Right kidney (tissue), 1 donor: ENCODE results near the gene ENTHD1.
"Not testable (repeated sequence)": the region's sequence is repeated elsewhere in the genome, so short reads cannot be mapped to it uniquely, and the experiment has no call there.

Experiments
- DNase-seq: peaks from one replicate; pipeline ENCODE4 v3.0.0-alpha.2; 2016

ENTHD1 gene

DNA sequence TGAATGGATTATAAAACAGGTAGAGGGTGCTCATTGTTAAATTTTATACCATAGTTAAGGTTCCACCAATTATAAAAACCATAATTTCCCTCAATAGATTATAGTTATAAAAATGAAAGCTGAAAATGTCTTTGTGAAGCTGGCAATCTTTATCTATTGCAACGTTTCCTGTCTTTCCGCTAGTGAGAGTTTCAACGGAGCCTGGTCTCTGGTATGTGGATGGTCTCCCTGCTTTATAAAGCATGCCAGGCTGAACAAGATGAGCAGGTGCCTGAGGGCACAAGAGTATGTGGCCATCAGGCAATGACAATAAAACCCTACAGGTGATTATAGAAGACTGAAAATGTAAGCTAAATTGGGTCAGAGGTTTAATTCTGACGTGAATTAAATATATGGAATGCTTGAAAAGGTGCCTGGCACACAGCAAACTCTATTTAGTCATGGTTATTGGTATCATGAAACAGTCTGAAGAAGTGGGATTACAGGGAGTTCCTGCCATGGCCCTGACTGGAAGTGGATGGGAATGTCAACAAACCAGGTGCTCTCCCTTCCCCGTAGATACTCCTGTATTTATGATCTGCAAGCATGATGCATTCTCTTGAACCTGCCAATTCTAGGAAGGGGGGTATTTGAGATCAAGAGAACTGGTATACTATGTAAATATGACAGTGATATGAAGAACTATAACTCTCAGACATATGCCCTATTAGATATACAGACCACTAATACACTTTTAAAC is 115.7 kb downstream of the ENTHD1 start:
- DNase-seq = no peak

DNA sequence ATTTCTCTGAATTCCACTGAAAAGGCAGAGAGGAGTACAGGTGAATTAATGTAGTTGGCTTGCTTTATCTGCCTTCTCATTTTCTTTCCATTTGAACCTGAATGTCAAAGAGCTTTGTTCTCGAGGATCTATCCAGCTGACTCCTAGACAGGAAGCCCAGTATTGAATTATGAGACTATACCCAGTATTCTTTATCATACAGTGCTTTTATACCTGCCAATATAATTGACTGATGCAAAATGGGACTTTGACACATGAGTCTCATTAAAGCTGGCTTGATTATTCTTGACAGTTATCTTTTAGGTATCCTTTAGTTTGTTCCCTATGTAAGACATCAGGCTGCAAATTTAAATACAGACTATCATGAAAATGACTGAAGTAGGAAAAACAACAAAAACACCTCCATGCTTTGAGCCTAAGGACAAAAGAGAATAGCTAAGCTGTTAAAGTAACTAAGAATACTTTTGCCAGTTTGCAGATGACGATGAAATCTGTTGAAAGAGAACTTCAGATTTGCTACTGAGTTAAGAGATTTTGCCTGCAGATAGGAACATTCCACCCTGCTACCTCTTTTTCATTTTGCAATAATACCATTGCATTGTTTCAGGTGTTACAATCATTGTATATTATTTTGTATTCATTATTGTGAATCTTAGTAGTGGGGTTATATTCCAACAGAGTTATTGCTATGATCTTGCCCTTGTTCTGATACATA is 117.1 kb downstream of the ENTHD1 start:
- DNase-seq = no peak

DNA sequence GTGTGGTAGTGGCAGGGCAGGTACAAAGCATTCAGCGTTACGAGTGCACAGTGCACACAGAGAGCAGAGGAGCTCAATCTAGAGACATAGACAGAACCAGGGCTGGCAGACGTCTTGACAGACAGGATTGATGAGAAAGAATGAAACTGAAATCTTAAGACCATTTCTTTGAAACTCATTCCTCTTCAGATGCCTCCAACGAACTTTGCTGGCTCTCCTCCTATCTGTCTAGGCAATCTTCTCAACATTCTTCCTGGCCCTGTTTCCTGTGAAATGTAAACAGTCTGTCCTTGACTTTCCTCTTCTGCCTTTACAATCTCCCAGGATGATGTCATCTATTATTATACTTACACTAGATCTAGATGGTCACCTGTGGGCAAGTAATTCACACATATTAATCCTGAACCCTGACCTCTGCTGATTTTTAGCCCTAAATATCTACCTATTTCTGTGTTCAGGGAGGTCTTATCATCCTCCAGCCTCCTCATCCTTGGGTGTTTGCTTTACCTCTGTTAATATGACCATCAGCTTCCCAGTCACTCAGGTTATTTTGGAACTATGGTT is 119.5 kb downstream of the ENTHD1 start:
- no peak for DNase-seq

DNA sequence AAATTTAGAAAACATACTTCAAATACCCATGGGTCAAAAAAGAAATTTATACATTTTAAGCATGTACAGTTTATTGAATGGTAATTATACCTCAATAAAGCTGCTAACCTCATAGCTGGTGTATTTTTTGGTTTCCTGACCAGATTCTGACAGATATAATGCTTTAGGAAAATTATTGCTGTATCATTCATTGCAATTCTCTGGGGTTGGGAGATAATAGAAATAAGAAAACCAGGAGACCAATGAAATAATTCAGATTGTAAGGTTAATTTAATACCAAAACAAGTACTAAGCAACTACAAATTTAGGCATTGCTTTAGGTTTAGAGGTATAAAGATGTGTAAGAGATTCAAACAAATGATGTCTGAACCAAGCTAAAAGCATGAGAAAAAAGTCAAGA is 120.1 kb downstream of the ENTHD1 start:
- DNase-seq = no peak

DNA sequence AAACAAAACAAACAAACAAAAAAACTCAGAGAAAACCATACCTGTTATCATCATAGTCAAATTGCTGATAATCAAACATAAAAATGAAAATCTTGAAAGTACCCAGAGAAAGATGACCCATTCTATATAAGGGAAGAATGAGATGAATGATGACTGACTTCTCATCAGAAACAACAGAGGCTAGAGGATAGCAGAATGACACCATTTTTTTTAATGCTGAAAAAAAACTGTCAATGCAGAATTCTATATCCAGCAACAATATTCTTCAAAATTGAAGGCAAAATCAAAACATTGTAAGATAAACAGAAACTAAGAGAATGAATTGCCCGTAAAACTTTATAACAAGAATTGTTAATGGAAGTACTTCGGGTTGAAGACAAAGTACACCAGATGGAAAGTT is 122.1 kb downstream of the ENTHD1 start:
- no peak for DNase-seq

DNA sequence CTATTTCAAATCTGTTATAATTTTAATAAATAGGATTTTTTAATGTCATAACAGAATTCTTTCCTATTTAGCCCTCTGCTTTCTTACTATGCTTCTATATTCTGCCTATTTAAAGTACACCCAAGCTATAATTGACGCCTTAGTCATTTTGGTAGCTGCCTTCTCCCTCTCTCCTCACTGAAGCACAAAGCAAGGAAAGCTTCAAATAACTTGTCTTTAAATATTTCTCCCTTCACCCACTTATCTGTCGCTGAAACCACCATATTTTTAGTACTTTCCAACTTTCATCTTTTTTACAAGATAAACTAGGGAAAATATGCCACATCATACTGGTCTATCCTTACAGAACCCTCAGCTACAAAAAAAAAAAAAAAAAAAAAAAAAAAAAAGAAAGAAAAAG is 127.9 kb downstream of the ENTHD1 start:
- no peak for DNase-seq

DNA sequence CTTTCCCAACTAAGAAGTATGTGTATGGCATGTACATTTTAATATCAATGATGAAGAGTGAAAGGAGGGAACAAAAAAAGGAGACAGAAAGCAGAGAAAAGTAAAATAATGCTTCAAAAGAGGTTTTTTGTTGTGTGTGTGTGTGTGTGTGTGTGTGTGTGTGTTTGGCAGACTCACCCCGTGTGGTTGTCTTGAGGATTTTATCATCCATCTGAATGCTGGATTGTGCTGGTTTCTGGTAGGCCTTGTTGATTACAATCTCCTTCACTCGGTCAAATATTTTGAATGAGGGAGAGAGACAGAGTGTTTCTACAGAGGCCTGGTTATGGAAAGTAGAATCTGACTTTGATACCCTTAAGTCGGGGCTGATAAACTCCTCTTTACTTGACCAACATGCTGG is 128.5 kb downstream of the ENTHD1 start:
- no peak for DNase-seq

DNA sequence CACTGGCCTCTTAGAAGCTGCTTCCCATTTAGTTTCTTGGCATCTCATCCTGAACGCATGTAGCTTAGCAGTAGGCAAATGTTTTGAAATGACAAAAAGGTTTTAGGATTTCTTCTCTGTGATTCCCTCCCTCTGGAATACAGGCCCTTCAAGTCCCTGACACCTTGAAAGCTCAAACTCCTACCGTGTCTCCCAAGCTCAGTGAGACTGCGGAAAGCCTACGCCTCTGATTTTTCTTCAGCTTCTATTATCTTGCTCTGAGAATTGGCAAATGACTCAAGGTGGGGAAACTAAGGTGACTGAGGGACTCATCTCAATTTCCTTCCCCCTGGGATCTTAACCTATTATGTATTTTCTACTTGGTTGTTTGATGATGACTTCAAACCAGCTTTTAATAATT is 130.3 kb downstream of the ENTHD1 start:
- no peak for DNase-seq

DNA sequence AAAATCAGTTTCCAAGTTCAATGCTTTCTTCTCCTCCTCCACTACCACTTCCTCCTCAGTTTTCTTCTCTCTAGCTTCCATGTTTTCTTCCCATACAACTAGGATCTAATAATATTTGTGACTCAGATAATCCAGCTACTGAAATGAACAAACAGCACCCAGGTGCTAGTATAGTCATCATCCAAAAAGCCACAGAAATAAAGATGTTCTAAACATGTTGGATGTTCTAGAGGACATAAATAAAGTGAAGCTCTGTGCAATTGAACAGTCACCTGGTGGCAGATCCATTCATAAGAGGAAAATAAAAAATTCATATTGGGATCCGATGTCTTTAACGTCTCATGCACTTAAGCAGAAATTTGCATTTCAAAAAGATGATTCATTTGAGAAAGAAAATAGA is 142.8 kb downstream of the ENTHD1 start:
- DNase-seq = no peak

DNA sequence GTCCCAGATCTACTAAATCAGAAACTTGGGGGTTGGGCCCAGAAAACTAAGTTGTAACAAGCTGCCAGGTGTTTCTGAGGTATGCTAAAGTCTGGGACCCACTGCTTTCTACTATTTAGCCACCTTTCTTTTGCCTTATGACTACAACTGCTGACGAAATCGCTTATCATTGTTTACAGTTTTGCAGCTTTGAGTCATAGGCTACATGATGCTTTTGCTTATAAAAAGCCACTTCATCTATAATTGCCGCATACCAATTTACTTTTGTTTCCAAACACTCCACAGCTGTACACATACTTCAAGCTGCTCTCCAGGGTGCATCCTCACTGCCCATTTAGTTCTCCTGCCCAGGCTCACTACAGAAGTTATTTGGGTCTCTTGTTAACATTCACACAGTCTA is 144.7 kb downstream of the ENTHD1 start:
- no peak for DNase-seq

DNA sequence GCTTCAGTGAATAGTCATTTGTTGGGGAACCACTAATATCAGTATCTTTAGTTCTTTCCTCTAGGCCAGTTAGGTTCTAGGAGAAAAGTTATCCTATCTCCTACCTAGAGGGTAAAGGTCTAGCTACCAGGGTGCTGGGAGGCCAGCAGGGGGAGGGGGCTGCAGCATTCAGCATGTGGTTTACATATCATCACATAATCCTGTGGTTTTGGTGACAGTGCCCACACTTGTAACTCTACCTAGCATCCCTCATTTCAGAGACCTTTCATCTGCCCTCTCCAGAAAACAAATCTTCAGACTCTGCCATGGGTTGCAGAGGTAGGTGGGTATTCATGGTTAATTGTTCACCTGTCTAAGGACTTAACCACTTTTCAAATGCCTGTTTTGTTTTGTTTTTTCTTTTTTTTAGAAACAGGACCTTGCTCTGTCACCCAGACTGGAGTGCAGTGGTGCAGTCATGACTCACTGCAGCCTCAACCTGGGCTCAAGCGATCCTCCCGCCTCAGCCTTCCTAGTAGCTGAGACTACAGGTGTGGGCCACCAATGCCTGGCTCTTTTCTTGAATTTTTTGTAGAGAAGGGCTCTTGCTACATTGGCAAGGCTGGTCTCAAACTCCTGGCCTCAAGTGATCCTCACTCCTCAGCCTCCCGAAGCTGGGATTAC is 146.8 kb downstream of the ENTHD1 start:
- DNase-seq = no peak

DNA sequence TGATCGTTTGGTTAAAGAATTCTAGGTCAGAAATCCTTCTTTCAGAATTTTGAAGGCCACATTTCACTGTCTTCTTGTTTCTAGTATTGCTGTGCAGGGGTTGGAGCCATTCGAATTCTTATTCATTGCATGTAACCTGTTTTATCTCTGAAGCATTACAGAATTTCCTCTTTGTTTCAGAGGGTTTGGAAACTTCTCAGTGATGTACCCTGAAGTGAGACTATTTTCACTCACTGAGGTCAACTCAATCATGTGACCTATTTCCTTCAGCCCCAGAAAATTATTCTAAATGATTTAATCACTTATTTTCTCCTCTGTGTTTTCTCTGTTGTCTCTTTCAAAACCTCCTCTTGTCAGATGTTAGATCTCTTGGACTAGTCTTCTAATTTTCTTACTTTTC is 147.8 kb downstream of the ENTHD1 start:
- DNase-seq = no peak

DNA sequence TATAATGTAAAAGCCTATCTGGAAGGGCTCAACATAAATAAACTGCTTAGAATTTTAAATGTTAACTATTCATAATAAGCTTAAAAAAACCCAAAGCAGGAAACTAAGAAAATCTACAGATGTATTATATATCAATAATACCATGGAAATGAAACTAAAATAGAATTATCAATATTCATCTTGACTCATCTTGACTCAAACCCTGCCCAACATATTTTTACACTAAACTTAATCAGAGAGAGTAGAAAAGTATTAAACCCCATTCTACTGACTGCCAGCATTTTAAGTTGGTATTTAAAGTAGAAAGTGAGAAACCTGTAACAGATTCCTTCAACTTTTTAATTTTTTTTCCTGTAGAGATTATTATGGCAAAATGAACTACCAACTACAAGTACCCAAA is 149.2 kb downstream of the ENTHD1 start:
- DNase-seq = no peak

DNA sequence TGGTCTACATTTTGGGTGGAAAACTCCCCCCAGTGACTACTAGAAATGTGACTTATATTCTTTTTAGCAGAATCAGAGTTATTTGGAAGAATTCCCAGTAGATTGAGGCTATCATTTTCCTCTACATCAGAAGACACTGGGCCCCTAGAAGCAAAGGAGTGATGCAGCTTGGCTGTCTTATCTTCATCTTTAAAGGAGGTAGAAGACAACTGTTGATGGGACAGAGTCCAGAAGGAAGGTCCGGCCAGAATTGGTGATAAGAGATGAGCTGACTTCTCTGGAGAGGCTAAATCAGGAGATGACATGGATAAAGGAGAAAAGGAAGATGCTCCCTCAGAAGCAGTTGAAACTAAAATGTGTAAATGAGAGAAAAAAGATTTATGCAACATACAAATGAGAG is 149.6 kb downstream of the ENTHD1 start:
- DNase-seq = no peak

DNA sequence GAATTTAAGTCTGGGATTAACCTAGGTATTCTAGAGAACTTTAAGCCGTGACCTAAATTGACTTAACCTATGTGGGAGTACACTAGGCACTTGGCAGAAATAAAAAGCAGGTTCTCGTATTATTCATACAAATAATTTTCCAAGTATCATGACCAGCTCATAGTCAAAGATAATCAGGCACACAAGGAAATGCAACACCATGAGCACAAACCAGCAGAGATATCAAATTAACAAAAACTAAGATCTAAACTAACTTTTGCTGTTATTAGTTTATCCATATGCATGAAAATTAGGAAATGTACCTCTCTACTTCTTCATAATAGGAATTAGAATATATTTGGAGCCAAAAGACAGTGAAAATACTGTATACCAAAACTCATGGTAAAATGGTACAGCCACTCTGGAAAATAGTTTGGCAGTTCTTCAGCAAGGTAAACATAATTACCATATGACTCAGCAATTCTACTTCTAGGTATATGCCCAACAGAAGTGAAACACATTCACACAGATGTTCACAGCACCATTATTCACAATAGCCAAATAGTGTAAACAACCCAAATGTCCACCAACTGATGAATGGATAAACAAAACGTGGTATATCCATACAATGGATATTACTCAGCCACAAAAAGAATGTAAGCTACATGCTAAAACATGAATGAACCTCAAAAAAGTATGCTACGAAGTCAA is 154.1 kb downstream of the ENTHD1 start:
- DNase-seq = no peak

DNA sequence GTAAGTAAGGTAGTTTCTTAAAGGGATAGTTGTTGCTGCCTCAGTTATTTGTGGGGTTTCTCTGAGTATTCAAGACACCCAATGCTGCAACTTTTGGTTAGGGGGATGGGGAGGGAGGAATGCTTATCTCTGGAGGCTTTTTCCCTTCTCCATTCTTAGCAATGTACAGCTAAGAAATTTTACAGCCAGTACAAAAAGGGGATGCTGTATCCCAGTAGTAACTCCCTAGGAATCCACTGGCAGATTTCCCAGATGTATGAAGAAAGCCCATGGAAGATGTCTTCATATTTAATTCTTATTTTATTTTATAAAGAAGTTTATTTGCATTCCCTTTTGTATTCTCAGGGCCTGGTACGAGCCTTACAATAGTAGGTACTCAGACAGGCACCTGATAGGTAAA is 154.8 kb downstream of the ENTHD1 start:
- no peak for DNase-seq

DNA sequence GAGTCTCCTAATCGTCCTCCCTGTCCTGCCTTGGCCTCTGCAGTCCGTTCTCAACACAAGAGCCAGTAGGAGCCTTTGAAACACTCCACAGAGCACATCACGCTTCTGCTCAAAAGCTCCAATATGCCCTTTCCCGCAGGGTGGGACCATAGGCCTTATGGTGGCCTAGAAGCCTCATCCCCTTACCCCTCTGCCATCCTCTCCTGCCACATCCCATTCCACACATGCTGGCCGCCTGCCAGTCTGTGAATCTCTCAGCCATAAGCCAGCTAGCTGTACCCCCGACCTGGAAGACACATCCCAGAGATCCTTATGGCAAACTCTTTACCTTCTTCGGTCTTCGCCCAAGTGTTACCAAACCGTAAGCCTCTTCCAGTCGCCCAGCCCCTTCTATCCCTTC is 157.8 kb downstream of the ENTHD1 start:
- DNase-seq = no peak

DNA sequence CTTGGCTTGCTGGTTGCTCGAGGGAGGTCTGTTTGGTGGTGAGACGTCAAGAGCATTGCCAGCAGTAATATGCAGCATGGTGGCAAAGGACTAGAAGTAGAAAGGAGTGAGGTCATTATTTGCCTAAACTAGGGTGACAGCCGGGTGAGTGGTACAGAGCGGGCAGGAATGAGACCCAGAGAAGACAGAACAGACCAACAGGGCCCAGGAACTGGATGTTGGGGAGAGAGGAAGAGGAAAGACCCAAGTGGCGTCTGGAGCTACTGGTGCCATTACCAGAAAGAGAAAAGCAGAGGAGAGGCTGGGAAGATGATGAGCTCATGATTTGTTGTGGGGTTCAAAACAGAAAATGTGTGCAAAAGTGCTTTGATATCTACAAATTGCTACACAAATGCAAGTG is 158.7 kb downstream of the ENTHD1 start:
- DNase-seq = no peak

DNA sequence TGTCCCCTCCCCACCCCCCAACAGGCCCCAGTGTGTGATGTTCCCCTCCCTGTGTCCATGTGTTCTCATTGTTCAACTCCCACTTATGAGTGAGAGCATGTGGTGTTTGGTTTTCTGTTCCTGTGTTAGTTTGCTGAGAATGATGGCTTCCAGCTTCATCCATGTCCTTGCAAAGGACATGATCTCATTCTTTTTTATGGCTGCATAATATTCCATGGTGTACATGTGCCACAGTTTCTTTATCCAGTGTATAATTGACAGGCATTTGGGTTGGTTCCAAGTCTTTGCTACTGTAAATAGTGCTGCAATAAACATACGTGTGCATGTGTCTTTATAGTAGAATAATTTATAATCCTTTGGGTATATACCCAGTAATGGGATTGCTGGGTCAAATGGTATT is 159.5 kb downstream of the ENTHD1 start:
- not testable (repeated sequence) for DNase-seq

DNA sequence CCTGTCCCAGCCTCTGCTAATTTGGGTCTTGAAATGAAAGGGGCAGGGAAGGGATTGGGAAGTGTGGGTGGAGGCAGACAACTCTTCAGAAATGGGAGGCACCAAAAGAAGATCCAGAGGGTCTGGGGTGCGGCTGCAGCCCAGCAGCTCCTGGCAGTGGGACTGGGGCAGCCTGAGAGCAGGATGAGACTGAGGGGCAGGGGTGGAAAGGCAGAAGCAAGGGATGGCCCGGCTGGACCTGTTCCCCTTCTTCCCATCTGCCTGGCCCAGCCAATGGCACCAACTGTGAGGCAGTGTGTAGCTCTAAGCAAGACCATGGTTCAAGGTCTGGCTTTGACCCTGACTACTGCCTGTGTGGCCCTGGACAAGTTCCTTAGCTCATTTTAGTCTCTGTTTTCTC is 160.4 kb downstream of the ENTHD1 start:
- no peak for DNase-seq

DNA sequence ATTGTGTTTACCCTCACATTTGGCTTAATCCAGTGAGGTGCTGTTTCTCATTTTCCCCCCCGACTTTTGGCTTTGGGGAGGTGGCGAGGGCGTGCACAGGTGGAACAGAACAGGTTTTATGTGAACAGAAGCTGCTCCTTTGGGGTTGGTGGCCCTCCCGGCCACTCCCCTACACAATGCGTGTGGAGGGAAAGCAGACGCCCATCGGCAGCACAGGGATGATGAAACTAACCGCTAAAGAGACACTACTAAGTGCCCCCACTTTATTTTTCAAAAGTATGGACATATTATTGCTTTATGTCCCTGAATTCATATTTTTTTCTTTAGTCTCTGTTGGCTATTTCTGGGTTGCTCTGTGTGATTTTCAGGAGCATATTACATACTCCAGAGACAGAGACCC is 160.9 kb downstream of the ENTHD1 start:
- no peak for DNase-seq

DNA sequence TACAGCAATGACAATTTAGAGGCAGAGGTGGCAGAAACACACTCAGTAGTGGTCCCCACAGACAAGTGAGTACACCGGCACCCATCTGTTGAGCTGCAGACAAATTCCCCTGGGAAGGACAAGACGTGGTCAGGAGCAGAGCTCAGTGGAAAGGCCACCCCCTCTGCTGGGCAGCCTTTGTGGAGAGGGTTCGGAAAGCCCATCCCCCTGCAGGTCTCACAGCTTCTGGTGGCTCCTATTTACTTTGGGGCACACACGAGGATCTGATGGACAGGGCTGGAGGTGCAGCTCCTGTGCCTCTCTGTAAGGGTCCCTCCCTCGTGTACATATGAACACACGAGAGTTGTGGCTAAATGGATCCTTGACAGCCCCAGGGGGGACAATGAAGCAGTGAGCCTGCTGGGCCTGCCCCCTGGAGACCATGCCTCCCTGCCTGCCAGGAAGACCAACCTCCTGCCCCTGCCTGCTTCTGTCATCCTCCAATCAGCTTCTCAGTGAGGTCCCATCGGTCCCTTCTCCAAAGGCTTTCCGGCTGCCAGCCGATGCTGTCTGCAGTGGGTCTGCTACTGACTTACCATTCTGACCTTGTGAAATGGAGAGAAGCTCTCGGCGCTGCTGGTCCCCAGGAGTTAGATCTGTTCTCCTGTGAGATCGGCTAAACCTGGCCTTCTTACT is 161.5 kb downstream of the ENTHD1 start:
- DNase-seq = no peak
